HG02642 (cell line): Measurements from ENCODE around the gene NSMF.
"Not testable (repeated sequence)": the region's sequence is repeated elsewhere in the genome, so short reads cannot be mapped to it uniquely, and the experiment has no call there.

Experiments used
- ATAC-seq: cut with Tn5 transposase; IDR thresholded peaks from one replicate; pipeline ENCODE4 v1.9.1; 2021; ENCODE audit warnings: mild to moderate bottlenecking; ENCODE audit not compliant: unreplicated experiment, poor library complexity

The NSMF gene

DNA sequence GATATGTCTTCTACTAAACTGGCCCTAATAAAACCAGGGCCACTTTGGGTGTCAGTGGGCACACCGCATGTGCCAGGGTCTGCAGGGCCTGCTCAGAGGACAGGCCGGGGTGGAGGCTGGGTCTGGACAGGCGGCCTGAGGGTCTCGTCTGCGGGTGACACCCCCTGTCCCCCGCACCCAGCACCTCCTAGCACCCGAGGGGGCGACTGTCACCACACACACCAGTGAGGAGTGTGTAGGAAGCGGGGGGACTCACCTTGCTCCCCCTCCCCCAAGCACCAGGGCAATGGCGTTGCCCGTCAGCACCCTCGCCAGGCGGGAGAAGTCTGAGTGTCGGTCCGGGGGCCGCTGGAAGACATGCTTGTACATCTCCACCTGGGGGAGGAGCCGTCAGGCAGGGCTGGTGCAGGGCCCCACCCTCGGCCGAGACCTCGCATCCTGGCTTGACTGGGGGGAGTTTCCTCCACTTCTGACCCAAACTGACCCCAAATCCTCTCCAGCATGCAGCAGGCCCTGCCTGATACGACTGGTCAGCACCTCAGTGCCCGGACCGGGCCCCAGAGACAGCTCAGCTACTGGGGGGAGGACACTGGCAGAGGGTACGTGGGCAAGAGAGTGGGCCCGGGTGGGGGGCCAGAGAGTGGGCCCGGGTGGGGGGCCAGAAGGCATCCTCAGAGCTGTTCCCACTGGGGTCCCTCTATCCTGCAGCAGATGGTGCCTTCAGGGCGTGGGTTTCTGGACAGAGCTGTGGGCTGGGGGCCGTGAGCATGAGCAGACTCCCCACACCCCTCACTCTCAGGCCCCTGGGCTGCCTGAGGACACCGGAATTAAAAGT, 18.9 kb upstream of the NSMF start:
- ATAC-seq, result no peak

- ATAC-seq, result no peak
Observed at GRCh38 chr9:137476856-137477255, 17.7 kb upstream of the NSMF start.

GRCh38 chr9:137475666-137476065, 16.5 kb upstream of the NSMF start:
- no peak for ATAC-seq

GRCh38 chr9:137474271-137474670, 15.1 kb upstream of the NSMF start:
- no peak for ATAC-seq

DNA sequence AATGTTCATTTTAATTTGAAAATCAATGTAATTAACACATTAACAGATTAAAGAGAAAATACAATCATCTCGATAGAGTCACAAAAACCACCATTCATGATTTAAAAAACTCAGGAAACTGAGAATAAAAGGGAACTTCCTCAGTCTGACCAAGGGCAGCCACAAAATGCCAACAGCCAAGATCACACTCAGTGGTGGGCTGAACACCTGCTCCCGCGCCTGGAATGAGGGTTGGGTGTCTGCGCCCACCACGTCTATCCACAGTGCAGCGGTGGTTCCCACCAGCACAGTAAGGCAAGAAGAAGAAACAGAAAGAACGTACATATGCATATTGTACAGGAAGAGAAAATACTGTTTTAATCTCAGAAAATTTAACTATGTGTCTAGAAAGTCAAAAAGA, 11.7 kb upstream of the NSMF start:
- ATAC-seq, result no peak

GRCh38 chr9:137467896-137468295, 8.8 kb upstream of the NSMF start:
- ATAC-seq, result no peak

DNA sequence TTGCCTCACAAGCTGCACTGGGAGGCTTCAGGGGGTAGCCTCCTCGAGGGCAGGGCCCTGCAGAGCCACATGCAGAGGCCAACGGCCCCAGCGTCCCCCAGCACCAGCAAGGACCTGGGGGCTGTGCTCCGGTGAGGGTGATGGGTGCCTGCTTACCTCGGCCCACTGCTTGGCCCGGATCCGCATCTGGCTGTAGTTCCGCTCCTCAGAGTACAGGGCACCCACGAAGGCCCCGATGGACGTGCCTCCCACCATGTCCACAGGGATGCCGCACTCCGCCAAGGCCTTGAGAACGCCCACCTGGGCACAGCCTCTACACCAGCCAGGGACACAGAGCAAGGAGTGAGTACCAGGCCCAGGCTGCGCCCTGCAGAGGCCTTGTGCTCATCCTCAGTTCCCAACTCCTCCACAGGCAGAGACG, 8.0 kb upstream of the NSMF start:
- no peak for ATAC-seq

DNA sequence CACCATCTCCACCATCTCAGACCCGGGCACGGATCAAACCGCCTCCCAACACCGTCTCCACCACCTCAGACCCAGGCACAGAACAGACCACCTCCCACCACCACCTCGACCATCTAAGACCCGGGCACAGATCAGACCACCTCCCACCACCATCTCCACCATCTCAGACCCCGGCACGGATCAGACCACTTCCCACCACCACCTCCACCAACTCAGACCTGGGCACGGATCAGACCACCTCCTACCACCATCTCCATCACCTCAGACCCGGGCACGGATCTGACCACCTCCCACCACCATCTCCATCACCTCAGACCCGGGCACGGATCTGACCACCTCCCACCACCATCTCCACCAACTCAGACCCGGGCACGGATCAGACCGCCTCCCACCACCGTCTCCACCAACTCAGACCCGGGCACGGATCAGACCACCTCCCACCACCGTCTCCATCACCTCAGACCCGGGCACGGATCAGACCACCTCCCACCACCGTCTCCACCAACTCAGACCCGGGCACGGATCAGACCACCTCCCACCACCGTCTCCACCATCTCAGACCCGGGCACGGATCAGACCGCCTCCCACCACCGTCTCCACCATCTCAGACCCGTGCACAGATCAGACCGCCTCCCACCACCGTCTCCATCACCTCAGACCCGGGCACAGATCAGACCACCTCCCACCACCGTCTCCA, 7.4 kb upstream of the NSMF start:
- not testable (repeated sequence) for ATAC-seq

GRCh38 chr9:137465720-137466388, 6.7 kb upstream of the NSMF start:
- no peak for ATAC-seq

DNA sequence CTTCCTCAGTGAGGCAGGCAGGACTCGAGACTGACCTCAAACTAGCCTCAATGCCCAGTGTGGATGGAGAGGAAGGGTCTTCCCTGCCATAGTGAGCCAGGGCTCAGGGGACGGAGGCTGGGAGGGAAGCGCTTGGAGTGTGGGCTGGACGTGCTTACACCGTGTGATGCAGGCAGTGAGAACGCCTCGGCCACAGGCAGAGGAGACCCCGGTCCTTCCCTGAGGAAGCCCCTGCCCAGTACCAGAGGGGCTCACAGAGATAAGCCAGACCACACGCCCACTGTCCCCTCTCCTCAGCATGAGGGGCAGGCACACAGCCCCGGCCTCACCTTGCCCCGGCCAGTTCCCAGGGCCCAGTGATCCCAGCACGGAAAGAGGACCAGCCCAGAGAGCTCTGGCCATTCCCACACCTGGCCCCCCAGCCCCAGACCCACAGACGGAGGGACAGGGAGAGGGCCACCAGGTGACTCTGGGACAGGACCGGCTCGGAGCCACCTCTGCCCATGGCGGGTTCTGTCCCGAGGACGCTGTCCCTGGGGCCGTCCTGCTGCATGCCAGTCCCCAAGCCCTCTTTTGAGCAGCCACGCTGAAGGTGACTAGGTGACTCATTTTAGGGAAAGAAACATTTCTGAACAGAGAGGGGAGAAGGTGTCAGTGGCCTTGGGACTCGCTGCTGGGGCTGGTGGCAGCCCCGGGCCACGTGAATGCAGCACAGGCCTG, 6.0 kb upstream of the NSMF start:
- ATAC-seq, result no peak

DNA sequence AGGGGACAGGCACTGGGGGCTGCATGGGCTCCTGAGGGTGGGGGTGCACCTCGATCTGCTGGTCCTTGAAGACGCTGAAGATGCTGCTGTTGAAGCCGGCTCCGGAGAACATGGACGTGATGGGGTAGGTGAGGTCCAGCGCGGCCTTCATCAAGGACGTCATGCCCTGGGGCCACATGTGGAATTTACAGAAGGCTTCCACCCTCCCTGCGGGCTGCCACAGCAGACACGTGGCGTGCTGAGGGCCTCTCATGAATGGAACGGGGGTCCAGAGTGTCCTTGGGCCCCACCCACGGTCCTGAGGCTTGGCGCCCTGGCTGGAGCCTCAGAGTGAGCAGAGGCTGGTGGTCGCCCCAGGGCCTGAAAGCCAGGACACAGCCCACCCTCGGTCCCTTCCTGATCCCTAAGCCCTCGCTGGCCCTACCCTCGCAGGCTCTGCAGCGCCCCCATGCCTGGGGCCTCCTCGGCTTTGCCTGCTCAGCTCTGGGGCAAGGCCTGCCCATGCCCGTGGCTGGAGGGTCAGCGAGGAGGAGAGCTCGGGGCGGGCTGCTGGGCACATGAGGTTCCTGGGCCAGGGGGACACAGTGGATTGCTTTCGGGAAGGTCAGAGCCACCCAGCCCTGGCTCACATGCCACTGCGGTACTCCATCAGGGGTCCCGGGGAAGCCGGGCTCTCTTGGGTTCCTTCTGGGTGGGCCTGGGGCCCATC, 5.3 kb upstream of the NSMF start:
- no peak for ATAC-seq

GRCh38 chr9:137463931-137464290, 4.8 kb upstream of the NSMF start:
- no peak for ATAC-seq

- no peak for ATAC-seq
Observed at GRCh38 chr9:137462986-137463930, 4.1 kb upstream of the NSMF start.

DNA sequence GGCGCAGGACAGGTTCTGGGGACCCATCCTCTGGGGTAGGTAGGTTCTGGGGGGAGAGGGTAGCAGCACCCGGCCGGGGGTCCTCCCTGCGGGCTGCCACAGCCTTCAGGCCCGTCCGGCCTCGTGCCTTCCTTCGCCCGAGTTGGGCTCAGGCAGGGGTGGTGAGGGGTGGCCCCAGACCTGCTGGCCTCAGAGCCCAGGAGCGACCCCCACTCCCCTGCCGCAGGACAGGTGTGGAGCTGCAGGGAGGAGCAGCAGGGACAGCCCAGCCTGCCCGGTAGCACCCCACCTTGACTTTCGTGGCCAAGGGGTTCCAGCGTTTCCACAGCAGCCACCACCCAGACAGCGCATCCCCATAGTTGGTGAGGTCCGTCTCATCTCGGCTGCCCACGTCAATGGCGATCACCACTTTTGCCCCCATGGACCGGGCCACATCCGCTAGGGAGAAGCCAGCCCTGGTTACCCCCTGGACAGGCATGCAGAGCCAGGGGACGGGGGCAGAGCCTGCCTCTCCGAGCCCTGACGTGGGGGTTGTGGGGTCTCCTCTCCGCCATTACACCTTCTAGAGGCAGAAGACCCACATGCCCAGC, 3.4 kb upstream of the NSMF start:
- no peak for ATAC-seq

GRCh38 chr9:137461663-137462395, 2.7 kb upstream of the NSMF start:
- ATAC-seq, result peak; percentile 53

DNA sequence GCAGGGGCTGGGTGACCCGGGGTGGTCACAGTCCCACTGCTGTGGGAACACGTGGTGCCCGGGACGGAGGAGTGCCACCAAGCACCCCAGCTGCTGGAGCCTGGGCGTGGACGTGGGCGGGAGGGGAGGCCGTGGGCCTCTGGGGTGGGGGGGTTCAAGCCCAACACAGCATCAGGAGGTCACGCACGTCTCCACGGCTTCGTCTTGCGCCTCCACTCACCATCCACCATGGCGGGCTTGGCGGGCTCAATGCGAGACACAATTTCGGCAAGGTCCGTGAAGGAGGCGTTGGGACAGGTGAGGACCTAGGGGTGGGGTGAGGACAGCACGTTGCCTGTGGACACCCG, 2.2 kb upstream of the NSMF start:
- no peak for ATAC-seq

DNA sequence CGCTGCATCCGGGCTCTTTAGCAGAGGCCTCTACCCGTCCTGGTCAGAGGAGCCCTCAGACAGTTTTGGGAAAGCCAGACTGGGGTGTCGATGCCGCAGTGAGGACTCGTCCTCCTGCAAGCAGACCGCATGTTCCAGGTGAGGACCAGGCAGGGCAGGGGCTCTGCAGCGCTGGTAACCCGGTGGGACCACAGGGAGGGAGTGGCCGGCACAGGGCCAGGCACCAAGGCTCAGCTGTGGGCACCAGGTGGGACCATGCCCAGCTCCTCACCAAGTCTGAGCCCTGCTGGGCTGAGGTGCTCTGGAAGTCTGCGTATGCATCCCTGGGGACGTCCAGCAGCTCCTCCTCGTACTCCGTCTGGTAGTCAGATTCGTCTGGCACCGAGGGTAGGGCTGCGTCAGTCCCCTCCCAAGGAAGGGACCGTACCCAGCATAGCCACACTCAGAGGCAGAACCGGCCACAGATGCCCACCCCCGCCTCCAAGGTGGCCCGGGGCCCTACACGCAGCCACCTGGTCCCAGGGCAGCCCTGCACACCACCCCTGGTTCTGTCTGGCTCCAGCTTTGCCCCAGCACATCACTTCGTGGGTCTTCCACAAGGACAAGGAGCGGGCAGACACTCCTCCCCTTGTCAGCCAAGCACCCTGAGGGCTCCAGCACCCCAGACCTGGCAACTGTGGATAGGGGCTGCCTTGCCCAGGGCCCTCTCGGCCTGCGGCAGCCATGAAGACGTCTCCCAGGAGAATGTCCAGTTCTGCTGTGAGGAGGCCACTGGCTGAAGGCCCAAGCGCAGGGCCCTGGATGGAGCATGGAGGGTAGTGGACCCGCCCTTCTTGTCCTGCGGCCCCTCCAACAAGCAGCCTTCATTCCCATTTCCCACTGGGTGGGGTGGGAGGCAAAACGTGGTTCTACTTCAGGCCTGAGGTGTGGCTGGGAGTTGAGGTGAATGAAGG, 1.5 kb upstream of the NSMF start:
- no peak for ATAC-seq
